Ascending aorta (tissue), 2 donors: Measurements from ENCODE around the gene VANGL2. TPM values are rescaled to one million over a fixed set of nuclear protein-coding genes. Genes with fewer than 3 reads are reported as not detected.

ENCODE experiments used
- DNase-seq, 2 donors: peaks; one replicate each; pipeline ENCODE4 v3.0.0-alpha.2; 2019; ENCODE audit warnings: low spot score in 2 of 2
- H3K27ac ChIP-seq, 2 donors: fragments of 200-600 bp; sonication (generic); one replicate each; pipeline ENCODE4 v1.5.1; 2016 to 2017; ENCODE audit warnings: mild to moderate bottlenecking in 1 of 2
- H3K27me3 ChIP-seq: fragments of 200-600 bp; sonication (generic); one replicate; pipeline ENCODE4 v1.5.1; 2017
- H3K36me3 ChIP-seq, 2 donors: fragments of 200-600 bp; sonication (generic); one replicate each; pipeline ENCODE4 v1.5.1; 2016
- H3K4me1 ChIP-seq, 2 donors: fragments of 200-600 bp; sonication (generic); one replicate each; pipeline ENCODE4 v1.5.1; 2016 to 2017; ENCODE audit warnings: mild to moderate bottlenecking in 1 of 2
- H3K4me3 ChIP-seq, 2 donors: fragments of 200-600 bp; sonication (generic); one replicate each; pipeline ENCODE4 v1.5.1; 2016 to 2017; ENCODE audit warnings: mild to moderate bottlenecking in 1 of 2
- H3K9me3 ChIP-seq, 2 donors: fragments of 200-600 bp; sonication (generic); one replicate each; pipeline ENCODE4 v1.5.1; 2016
- intact Hi-C: fragments of 100-400 bp; cut with DNase I; formaldehyde crosslinking; loops from one replicate; pipeline ENCODE4 v1.15.1; 2023
- total RNA-seq: library from RNA; depleted of rRNA; stranded (reverse); fragments of >200 nt; gene quantifications from one replicate; pipeline ENCODE4 v1.1.0, GENCODE V29; 2016
- TF ChIP-seq, protein P1 (sequence below), 3 experiments: fragments of 200-600 bp in 2 of 3; fragments of 450-650 bp in 1 of 3; sonication (generic) in 2 of 3; IDR thresholded peaks; one replicate each; pipeline ENCODE4 v1.5.1; 2016 to 2019; ENCODE audit warnings: antibody characterized with exemption in 3 of 3, mild to moderate bottlenecking in 1 of 3, moderate library complexity in 1 of 3

VANGL2 gene
- total RNA-seq, 1 donor from 2014 or later, result 0.96 TPM

DNA sequence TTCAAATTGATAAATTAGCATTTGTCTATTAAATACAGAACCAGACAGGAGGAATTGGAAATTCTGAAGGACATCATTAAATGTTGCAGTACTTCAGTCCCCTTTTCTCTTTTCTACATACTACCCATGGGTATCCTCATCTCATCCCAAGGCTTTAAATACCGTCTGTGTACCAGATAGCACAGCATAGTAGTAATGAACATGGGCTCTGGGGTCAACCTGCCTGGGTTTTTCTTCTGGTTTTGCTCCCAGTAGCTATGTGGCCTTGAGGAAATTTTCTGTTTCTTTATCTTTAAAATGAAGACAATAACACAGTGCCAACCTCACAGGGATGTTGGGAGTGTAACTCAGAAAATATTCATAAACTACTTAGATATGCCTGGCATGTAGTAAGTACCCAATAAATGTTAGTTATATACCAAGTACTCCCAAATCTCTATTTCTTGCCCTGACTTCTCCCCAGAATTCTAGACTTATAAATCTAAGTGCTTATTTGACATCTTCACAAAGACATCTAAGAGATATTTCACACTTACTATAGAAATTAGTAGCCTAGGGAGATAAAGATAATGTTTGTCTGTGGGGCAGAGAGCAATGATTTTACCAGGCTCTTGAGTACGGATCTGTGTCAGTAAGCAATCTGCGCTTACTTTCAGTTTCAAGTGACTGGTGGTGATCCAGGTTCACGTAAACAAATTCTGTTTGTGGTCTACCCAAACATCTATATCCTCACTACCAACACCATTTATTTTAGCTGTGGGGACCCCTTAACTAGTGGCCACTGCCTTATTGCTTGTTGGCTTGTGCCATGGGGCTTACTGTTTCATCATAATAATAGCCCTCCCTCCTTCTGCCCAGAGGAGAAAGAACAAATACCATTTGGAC, 37.3 kb downstream of the VANGL2 start:
- Histone ChIP-seq H3K27me3 (no peaks in the 10 kb centered on the region), H3K27ac (no peak overlapping the region), H3K4me3 (no peak overlapping the region), H3K36me3 (no peaks in the 10 kb centered on the region), H3K9me3 (no peaks in the 10 kb centered on the region), H3K4me1 (no peaks in the 10 kb centered on the region)
- DNase-seq, result no peak
- TF ChIP-seq, protein P1, sequence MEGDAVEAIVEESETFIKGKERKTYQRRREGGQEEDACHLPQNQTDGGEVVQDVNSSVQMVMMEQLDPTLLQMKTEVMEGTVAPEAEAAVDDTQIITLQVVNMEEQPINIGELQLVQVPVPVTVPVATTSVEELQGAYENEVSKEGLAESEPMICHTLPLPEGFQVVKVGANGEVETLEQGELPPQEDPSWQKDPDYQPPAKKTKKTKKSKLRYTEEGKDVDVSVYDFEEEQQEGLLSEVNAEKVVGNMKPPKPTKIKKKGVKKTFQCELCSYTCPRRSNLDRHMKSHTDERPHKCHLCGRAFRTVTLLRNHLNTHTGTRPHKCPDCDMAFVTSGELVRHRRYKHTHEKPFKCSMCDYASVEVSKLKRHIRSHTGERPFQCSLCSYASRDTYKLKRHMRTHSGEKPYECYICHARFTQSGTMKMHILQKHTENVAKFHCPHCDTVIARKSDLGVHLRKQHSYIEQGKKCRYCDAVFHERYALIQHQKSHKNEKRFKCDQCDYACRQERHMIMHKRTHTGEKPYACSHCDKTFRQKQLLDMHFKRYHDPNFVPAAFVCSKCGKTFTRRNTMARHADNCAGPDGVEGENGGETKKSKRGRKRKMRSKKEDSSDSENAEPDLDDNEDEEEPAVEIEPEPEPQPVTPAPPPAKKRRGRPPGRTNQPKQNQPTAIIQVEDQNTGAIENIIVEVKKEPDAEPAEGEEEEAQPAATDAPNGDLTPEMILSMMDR (IDR thresholded peaks at IDR 0.05), result no peak
- intact Hi-C loops, result no loop called here

DNA sequence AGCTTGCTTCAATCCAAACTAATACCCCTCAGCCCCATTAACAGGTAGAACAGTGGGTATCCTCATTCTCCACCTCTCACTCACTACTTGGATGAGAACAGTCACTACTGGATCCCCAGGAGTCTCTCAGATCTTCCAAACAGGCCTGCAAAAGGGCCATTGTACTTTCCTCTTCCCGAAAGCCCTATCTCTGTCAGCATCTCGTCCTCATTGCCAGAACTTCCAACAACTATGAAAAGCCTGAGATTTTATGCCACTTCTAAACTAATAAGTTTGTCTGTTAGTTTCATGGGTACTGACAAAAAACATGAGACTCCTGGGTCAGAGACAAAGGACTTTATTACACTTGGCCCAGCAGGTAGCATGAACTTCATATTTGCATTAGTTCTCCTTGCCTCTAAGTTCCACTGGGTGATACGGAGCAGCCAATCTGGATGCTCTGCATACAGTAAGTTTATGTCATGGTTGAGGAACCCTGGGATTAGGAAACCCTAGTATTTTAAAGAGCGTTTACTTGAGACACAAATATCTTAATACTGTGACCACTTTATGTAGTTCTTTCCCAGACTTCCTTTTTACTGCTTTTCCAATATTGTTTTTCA, 38.1 kb downstream of the VANGL2 start:
- Histone ChIP-seq H3K4me3 (no peak overlapping the region), H3K4me1 (no peaks in the 10 kb centered on the region), H3K27me3 (no peaks in the 10 kb centered on the region), H3K27ac (no peak overlapping the region), H3K9me3 (no peaks in the 10 kb centered on the region), H3K36me3 (no peaks in the 10 kb centered on the region)
- no peak for DNase-seq
- intact Hi-C loops, result no loop called here
- TF ChIP-seq, protein P1 (IDR thresholded peaks at IDR 0.05), result no peak

DNA sequence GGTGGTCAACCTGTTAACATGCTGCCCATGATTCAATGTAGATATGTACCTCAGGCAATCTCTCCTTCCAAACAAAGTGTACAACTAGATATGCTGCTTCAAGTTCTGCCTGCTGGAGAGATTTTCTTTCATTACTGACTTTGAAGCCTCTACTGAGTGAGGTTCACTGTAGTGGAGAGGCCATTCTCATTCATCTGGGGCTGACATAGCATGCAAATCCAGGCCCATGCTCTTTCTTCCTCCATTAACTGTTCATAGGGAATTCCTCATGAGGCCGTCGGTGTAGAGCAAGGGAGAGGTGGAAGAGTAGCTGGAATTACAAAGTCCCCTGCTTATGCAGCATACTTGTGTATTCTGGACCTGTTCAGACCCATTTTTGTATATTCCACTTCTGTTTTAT, 38.6 kb downstream of the VANGL2 start:
- intact Hi-C loops, result no loop called here
- TF ChIP-seq, protein P1 (IDR thresholded peaks at IDR 0.05), result no peak
- Histone ChIP-seq H3K27ac (no peak overlapping the region), H3K4me3 (no peak overlapping the region), H3K9me3 (no peaks in the 10 kb centered on the region), H3K27me3 (no peaks in the 10 kb centered on the region), H3K36me3 (no peaks in the 10 kb centered on the region), H3K4me1 (no peaks in the 10 kb centered on the region)
- no peak for DNase-seq

DNA sequence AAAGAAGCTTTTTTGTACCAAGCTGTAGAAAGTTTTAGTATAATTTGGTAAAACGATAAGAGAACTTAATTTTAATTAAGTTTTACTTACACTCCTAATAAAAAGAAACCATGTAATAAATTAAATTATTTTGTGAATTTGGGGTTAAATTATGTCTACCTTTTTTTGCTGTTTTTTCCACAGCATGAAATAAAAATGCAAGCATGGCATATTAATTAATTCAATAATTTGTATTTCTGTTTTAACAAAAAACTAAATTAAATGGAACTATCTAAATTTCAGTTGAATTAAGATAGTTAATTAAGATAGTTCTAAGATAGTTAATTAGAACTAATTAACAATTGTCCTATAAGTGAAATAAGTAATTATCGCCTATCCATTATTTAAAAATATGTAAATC, 39.4 kb downstream of the VANGL2 start:
- DNase-seq, result no peak
- H3K9me3 ChIP-seq, result no peaks in the 10 kb centered on the region
- TF ChIP-seq, protein P1 (IDR thresholded peaks at IDR 0.05), result no peak
- no peaks in the 10 kb centered on the region for H3K27me3 ChIP-seq
- intact Hi-C loops, result no loop called here
- no peaks in the 10 kb centered on the region for H3K36me3 ChIP-seq
- no peak overlapping the region for H3K4me3 ChIP-seq
- no peaks in the 10 kb centered on the region for H3K4me1 ChIP-seq
- H3K27ac ChIP-seq, result no peak overlapping the region

DNA sequence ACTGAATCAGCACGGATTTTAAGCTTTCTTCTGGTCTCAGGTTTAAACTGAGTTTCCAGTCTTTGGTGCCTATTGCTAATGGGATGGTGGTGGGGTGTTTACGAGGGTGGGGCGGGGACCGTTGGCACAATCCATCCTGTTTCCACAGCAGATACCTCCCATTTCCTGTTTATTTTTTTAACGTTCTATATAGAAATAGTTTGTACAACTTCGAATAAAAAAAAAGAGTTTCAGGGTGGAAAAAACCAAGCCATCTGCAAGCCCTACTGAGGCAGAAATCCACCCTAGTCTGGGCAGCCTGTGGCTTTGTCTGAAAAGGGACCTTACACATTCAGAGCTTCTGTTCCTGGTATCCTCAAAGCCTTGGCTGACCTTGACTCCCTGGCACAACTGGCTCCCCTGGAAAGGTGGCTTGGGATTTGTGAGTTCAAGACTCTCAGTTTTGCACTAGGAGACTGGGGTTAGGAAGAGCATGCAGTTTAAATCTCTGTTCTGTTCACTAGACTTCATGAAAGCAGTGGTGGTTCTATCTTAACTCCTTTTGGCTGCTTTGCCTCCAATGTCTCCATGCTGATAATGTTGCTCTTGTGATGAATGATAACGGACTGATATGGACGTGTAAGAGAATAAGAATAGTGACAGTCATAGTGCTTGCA, 46.7 kb downstream of the VANGL2 start:
- Histone ChIP-seq H3K4me1 (no peaks in the 10 kb centered on the region), H3K27me3 (no peaks in the 10 kb centered on the region), H3K9me3 (no peaks in the 10 kb centered on the region), H3K27ac (no peak overlapping the region), H3K4me3 (no peak overlapping the region), H3K36me3 (no peaks in the 10 kb centered on the region)
- no peak for DNase-seq
- intact Hi-C loops, result no loop called here
- TF ChIP-seq, protein P1 (IDR thresholded peaks at IDR 0.05), result no peak
